Measurements from ENCODE around the gene MMP24.

MMP24 gene

GRCh38 chr20:35283441-35284266, 57.2 kb downstream of the MMP24 start:
- peaks cover 30% of the 10 kb centered on the region for H3K4me1 ChIP-seq (ENCODE audit: insufficient read depth, poor library complexity, severe bottlenecking)
- no peaks in the 10 kb centered on the region for H3K27me3 ChIP-seq (ENCODE audit: insufficient read depth, poor library complexity, severe bottlenecking)
- H3K9me3 ChIP-seq (ENCODE audit: severe bottlenecking): no peaks in the 10 kb centered on the region
- TF ChIP-seq CTCF (IDR thresholded peaks at IDR 0.05; ENCODE audit: poor library complexity, severe bottlenecking): no peak
- ATAC-seq (ENCODE audit: low read depth): no peak
- peak overlapping the region; percentile 88 for H3K27ac ChIP-seq (ENCODE audit: poor library complexity, severe bottlenecking)
- H3K36me3 ChIP-seq (ENCODE audit: low read depth): peaks cover 54% of the 10 kb centered on the region
- DNase-seq (ENCODE audit: low spot score): no peak
- peak overlapping the region; percentile 71 for H3K4me3 ChIP-seq (ENCODE audit: severe bottlenecking)

GRCh38 chr20:35284267-35284991, 57.9 kb downstream of the MMP24 start, which contains the start of gene EIF6:
EIF6 (minus strand) TSS chr20:35284772; CDS start chr20:35284487, 285 bp downstream.
- peak within 1 kb of the TSS; percentile 88 for H3K27ac ChIP-seq (ENCODE audit: poor library complexity, severe bottlenecking)
- H3K27me3 ChIP-seq (ENCODE audit: insufficient read depth, poor library complexity, severe bottlenecking): no peaks in the 10 kb centered on the region
- peaks cover 46% of the 10 kb centered on the region for H3K36me3 ChIP-seq (ENCODE audit: low read depth)
- ATAC-seq (ENCODE audit: low read depth) (peak; percentile 89), DNase-seq (ENCODE audit: low spot score) (peak; percentile 97)
- H3K4me3 ChIP-seq (ENCODE audit: severe bottlenecking): peak within 1 kb of the TSS; percentile 71
- peaks cover 22% of the 10 kb centered on the region for H3K4me1 ChIP-seq (ENCODE audit: insufficient read depth, poor library complexity, severe bottlenecking)
- TF ChIP-seq CTCF (IDR thresholded peaks at IDR 0.05; ENCODE audit: poor library complexity, severe bottlenecking): no peak
- H3K9me3 ChIP-seq (ENCODE audit: severe bottlenecking): no peaks in the 10 kb centered on the region

- Histone ChIP-seq H3K27ac (ENCODE audit: poor library complexity, severe bottlenecking) (peak overlapping the region; percentile 88), H3K4me1 (ENCODE audit: insufficient read depth, poor library complexity, severe bottlenecking) (peaks cover 14% of the 10 kb centered on the region), H3K27me3 (ENCODE audit: insufficient read depth, poor library complexity, severe bottlenecking) (no peaks in the 10 kb centered on the region), H3K4me3 (ENCODE audit: severe bottlenecking) (peak overlapping the region; percentile 71), H3K9me3 (ENCODE audit: severe bottlenecking) (no peaks in the 10 kb centered on the region), H3K36me3 (ENCODE audit: low read depth) (peaks cover 38% of the 10 kb centered on the region)
- DNase-seq (ENCODE audit: low spot score) (no peak), ATAC-seq (ENCODE audit: low read depth) (peak; percentile 13)
- no peak for TF ChIP-seq CTCF (IDR thresholded peaks at IDR 0.05; ENCODE audit: poor library complexity, severe bottlenecking)
These were observed 58.7 kb downstream of the MMP24 start for GRCh38 chr20:35284992-35285805.

- ATAC-seq (ENCODE audit: low read depth): no peak
These were observed 59.3 kb downstream of the MMP24 start for GRCh38 chr20:35285806-35286076.

More at GRCh38 chr20:35285806-35286076, 59.3 kb downstream of the MMP24 start:
- Histone ChIP-seq H3K36me3 (ENCODE audit: low read depth) (peaks cover 33% of the 10 kb centered on the region), H3K27me3 (ENCODE audit: insufficient read depth, poor library complexity, severe bottlenecking) (no peaks in the 10 kb centered on the region), H3K9me3 (ENCODE audit: severe bottlenecking) (no peaks in the 10 kb centered on the region), H3K27ac (ENCODE audit: poor library complexity, severe bottlenecking) (peak overlapping the region; percentile 88), H3K4me1 (ENCODE audit: insufficient read depth, poor library complexity, severe bottlenecking) (peaks cover 9% of the 10 kb centered on the region), H3K4me3 (ENCODE audit: severe bottlenecking) (no peak overlapping the region)
- no peak for DNase-seq (ENCODE audit: low spot score)
- no peak for TF ChIP-seq CTCF (IDR thresholded peaks at IDR 0.05; ENCODE audit: poor library complexity, severe bottlenecking)

Data from RWPE2 (cell line).